Stimulated activated CD4-positive, alpha-beta T cell treated with anti-CD3 and anti-CD28 coated beads, Interleukin-1b, Interleukin-23, amount 100 ng/mL, for 24 hours (primary cell): ENCODE measurements around the gene PALM3.
A peak's percentile ranks its signal among the peaks of the same experiment; 100 is the strongest.
"Not testable (repeated sequence)": the region's sequence is repeated elsewhere in the genome, so short reads cannot be mapped to it uniquely, and the experiment has no call there.

Experiments used
- DNase-seq, 4 experiments: peaks; one replicate each; pipeline ENCODE4 v3.0.0-alpha.2; 2020; ENCODE audit warnings: low read depth in 4 of 4, low spot score in 1 of 4

PALM3 gene

GRCh38 chr19:14035159-14035558 is 26.7 kb downstream of the PALM3 start:
- DNase-seq: not testable (repeated sequence)

GRCh38 chr19:14033946-14034345 is 27.9 kb downstream of the PALM3 start:
- no peak for DNase-seq

GRCh38 chr19:14031719-14032480 is 30.0 kb downstream of the PALM3 start, which contains the start of gene IL27RA:
IL27RA (plus strand) TSS chr19:14031762; CDS start chr19:14031873, 111 bp downstream.
- DNase-seq: peak; percentile 38 to 68 (median 56)

GRCh38 chr19:14030997-14031718 is 30.7 kb downstream of the PALM3 start:
- peak in 1 of 4 experiments; percentile 38 for DNase-seq

- DNase-seq: no peak
Measured at GRCh38 chr19:14028901-14029300, 33.0 kb downstream of the PALM3 start.

- DNase-seq: no peak
Measured at GRCh38 chr19:14027856-14028450, 33.9 kb downstream of the PALM3 start, which contains the start of gene RLN3. RLN3 (plus strand) TSS chr19:14028148; CDS start chr19:14028205, 57 bp downstream.

- DNase-seq: not testable (repeated sequence)
Measured at GRCh38 chr19:14026652-14027192, 35.2 kb downstream of the PALM3 start.

GRCh38 chr19:14023404-14024235 is 38.3 kb downstream of the PALM3 start:
- DNase-seq: no peak

- no peak for DNase-seq
Measured at GRCh38 chr19:14022469-14022868, 39.4 kb downstream of the PALM3 start.

- no peak for DNase-seq
Measured at GRCh38 chr19:14021474-14021873, 40.4 kb downstream of the PALM3 start.

GRCh38 chr19:14019739-14020138 is 42.1 kb downstream of the PALM3 start:
- not testable (repeated sequence) for DNase-seq

- DNase-seq: no peak
Measured at GRCh38 chr19:14019100-14019499, 42.8 kb downstream of the PALM3 start.

GRCh38 chr19:14015524-14016035 is 46.3 kb downstream of the PALM3 start:
- no peak for DNase-seq

GRCh38 chr19:14012378-14012915 is 49.4 kb downstream of the PALM3 start:
- DNase-seq: no peak

- DNase-seq: peak in 1 of 4 experiments; percentile 77
Measured at GRCh38 chr19:14006766-14007562, 54.9 kb downstream of the PALM3 start.

- peak; percentile 99 to 100 (median 100) for DNase-seq
Measured at GRCh38 chr19:14006085-14006765, 55.7 kb downstream of the PALM3 start, which contains the start of gene RFX1. RFX1 (minus strand) TSS chr19:14006320; CDS start chr19:13993843, 12,477 bp downstream.

GRCh38 chr19:14005349-14006084 is 56.4 kb downstream of the PALM3 start:
- DNase-seq: peak; percentile 80 to 91 (median 87)
